Nephron progenitor cell (in vitro differentiated cells): ENCODE measurements around the gene ENDOG.
A peak's percentile ranks its signal among the peaks of the same experiment; 100 is the strongest.

ENCODE experiments used
- DNase-seq: peaks from one replicate; pipeline ENCODE4 v3.0.0; 2021
- H3K27ac Mint-ChIP-seq: 2 replicates; pipeline ENCODE4 v1.8.0; 2021; ENCODE audit warnings: mild to moderate bottlenecking, moderate library complexity, mixed read lengths
- H3K27me3 Mint-ChIP-seq: 2 replicates; pipeline ENCODE4 v1.8.0; 2021; ENCODE audit warnings: mild to moderate bottlenecking, low read depth, mixed read lengths; ENCODE audit not compliant: poor library complexity
- H3K36me3 Mint-ChIP-seq: 2 replicates; pipeline ENCODE4 v1.8.0; 2021; ENCODE audit warnings: low read depth, mixed read lengths
- H3K4me1 Mint-ChIP-seq: 2 replicates; pipeline ENCODE4 v1.8.0; 2021; ENCODE audit warnings: mixed read lengths
- H3K4me3 Mint-ChIP-seq: 2 replicates; pipeline ENCODE4 v1.8.0; 2021; ENCODE audit warnings: mild to moderate bottlenecking, moderate library complexity, mixed read lengths
- H3K9me3 Mint-ChIP-seq: 2 replicates; pipeline ENCODE4 v1.8.0; 2021; ENCODE audit warnings: mild to moderate bottlenecking, moderate library complexity, mixed read lengths
- TF ChIP-seq, protein P1 (sequence below): fragments of 200-600 bp; sonication (generic); IDR thresholded peaks from 2 replicates; pipeline ENCODE4 v1.5.0; 2021; ENCODE audit warnings: antibody characterized with exemption

ENDOG gene

DNA sequence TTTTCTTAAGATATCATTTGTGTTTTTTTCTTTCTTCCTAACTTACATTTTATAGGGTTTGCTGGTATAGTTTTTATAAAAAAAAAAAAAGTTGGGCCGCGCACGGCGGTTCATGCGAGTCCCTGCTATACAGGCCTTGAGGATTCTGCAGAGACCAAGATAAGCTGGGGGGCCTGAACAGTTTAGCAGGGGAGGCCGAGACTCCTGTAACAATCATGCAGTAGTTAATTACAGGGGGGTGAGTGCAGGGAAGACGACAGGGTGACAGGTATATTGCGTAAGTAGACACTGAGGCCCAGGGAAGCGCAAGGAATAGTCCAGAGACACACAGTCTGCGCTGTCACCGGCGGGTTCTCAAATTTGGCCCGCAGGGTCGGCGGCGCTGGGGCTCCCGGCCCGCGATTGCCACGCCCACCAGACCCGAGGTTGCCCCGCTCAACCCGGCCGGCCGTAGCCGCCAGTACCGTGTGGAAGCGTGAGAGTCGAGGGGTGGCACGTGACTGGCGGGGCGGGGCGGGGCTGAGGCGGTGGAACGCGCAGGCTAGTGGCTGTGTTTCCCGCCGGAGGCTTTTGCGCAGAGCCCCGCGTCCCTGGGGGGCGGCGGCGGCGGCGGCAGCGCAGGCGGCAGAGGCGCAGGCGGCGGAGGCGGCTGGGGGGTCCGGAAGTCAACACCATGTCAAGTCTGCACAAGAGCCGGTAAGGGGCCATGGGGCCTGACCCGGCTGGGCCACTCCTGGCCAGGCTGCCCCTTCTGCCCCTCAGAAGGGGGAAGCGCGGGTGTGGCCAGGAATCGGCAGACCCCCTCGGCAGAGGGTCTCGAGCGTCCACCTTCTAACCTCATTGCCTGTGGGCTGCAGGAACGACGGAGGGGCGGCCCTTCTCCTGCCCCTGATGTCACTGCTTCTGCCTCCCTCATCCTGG, 31.4 kb upstream of the ENDOG start, which contains the start of gene TBC1D13:
Gene TBC1D13 (plus strand): TSS at position 573 of the 921 bp plus-strand sequence. CDS start 101 bp downstream, at position 674.
- peaks cover 2% of the 10 kb centered on the region for H3K36me3 Mint-ChIP-seq
- peak; percentile 93 for DNase-seq
- TF ChIP-seq, protein P1, sequence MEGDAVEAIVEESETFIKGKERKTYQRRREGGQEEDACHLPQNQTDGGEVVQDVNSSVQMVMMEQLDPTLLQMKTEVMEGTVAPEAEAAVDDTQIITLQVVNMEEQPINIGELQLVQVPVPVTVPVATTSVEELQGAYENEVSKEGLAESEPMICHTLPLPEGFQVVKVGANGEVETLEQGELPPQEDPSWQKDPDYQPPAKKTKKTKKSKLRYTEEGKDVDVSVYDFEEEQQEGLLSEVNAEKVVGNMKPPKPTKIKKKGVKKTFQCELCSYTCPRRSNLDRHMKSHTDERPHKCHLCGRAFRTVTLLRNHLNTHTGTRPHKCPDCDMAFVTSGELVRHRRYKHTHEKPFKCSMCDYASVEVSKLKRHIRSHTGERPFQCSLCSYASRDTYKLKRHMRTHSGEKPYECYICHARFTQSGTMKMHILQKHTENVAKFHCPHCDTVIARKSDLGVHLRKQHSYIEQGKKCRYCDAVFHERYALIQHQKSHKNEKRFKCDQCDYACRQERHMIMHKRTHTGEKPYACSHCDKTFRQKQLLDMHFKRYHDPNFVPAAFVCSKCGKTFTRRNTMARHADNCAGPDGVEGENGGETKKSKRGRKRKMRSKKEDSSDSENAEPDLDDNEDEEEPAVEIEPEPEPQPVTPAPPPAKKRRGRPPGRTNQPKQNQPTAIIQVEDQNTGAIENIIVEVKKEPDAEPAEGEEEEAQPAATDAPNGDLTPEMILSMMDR: no peak
- H3K27me3 Mint-ChIP-seq: peaks cover 5% of the 10 kb centered on the region
- peak within 1 kb of the TSS; percentile 91 for H3K27ac Mint-ChIP-seq
- H3K9me3 Mint-ChIP-seq: peaks cover 13% of the 10 kb centered on the region
- H3K4me1 Mint-ChIP-seq: peaks cover 16% of the 10 kb centered on the region
- peak within 1 kb of the TSS; percentile 98 for H3K4me3 Mint-ChIP-seq

DNA sequence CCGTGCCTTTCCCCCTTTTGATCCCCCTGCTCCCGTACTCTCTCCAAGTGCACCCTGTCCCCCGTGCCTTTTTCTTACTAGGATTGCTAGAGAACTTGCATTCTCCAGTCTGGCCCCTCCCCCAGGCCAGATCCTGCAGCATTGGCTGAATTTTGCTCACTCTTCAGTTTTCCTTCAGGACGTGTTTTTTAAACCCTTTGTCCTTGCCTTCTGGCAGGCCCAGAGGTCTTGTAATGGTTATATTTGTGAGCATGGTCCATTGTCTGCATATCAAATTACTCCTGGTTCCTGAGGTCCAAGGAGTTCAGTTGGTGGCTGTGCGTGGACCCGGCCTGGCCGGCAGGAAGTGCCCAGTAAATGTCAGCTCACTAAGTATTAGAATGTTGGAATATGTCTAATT, 30.6 kb upstream of the ENDOG start:
- Mint-ChIP-seq H3K27me3 (peaks cover 4% of the 10 kb centered on the region), H3K4me3 (peak overlapping the region; percentile 98), H3K36me3 (peaks cover 6% of the 10 kb centered on the region), H3K4me1 (peaks cover 16% of the 10 kb centered on the region), H3K27ac (peak overlapping the region; percentile 59), H3K9me3 (peaks cover 12% of the 10 kb centered on the region)
- DNase-seq: peak; percentile 41
- TF ChIP-seq, protein P1: no peak

DNA sequence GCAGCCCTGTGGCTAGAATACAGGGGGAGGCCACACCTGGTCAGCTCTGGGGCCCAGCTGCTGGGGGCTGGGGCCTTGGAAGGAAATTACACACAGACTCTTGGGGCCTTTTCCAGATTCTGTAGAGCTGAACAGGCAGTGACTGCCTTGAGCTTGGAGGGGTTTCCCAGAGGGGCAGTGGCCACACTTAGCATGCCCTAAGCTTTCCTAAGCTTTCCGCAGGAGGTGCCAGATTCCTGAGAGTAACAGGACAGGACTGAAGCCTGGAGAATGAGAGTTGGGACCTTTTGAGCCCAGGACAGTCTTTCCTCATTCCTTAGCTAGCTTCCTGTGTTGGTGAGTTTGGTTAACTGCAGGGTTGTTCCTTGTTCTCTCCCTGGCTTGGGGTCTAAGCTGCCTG, 29.9 kb upstream of the ENDOG start:
- Mint-ChIP-seq H3K4me3 (peak overlapping the region; percentile 98), H3K36me3 (peaks cover 13% of the 10 kb centered on the region), H3K27me3 (peaks cover 4% of the 10 kb centered on the region), H3K9me3 (peaks cover 8% of the 10 kb centered on the region), H3K27ac (peak overlapping the region; percentile 59), H3K4me1 (peaks cover 16% of the 10 kb centered on the region)
- no peak for DNase-seq
- TF ChIP-seq, protein P1: no peak

DNA sequence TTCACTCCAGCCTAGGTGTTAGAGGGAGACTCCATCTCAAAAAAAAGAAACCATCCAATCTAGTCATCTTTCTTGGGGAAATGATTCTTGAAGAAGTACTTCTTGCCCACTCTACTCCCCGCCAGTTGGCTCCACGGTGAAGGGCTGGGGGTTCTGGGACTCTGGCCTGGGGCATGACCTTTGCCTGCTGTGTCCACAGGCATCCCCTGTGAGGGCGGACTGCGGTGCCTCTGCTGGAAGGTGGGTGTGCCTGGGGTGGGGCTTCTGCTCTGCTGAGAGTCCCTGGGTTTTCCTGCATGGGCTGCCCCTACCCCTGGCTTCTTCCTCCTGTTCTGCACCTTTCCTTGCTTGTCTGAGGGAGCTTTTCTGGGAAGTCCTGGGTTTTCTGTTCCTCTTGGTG, 27.8 kb upstream of the ENDOG start:
- no peak for DNase-seq
- TF ChIP-seq, protein P1: no peak
- H3K27me3 Mint-ChIP-seq: peaks cover 4% of the 10 kb centered on the region
- H3K4me3 Mint-ChIP-seq: no peak overlapping the region
- peaks cover 5% of the 10 kb centered on the region for H3K9me3 Mint-ChIP-seq
- peaks cover 16% of the 10 kb centered on the region for H3K4me1 Mint-ChIP-seq
- H3K27ac Mint-ChIP-seq: no peak overlapping the region
- peaks cover 19% of the 10 kb centered on the region for H3K36me3 Mint-ChIP-seq

DNA sequence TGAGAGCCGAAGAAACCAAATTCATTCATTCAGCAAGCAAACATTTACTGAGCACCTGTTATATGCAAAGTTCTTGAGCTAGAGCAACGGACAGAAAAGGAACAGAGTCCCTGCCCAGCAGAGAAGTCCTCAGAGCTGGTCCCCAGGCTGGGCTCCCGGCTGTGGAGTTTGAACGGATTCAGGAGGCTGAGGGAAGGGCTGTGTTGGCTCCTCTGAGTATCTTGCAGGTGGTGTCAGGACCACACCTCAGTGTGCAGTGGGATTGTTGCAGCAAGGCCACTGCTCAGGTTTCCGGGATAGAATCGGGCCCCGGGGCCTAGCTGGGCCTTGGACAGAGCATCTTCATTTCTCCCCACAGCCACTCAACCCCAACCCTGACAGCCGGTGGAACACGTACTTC, 26.2 kb upstream of the ENDOG start:
- TF ChIP-seq, protein P1: no peak
- Mint-ChIP-seq H3K4me1 (peaks cover 16% of the 10 kb centered on the region), H3K27me3 (no peaks in the 10 kb centered on the region), H3K27ac (no peak overlapping the region), H3K4me3 (no peak overlapping the region), H3K36me3 (peaks cover 21% of the 10 kb centered on the region), H3K9me3 (no peaks in the 10 kb centered on the region)
- DNase-seq: no peak
